ENCODE results near the gene USP17L28. TPM values are rescaled to one million over a fixed set of nuclear protein-coding genes. Genes with fewer than 3 reads are reported as not detected.
A peak's percentile ranks its signal among the peaks of the same experiment; 100 is the strongest.
"Not testable (repeated sequence)": the region's sequence is repeated elsewhere in the genome, so short reads cannot be mapped to it uniquely, and the experiment has no call there.

Gene USP17L28
- total and polyA plus RNA-seq, 8 donors = not detected

DNA sequence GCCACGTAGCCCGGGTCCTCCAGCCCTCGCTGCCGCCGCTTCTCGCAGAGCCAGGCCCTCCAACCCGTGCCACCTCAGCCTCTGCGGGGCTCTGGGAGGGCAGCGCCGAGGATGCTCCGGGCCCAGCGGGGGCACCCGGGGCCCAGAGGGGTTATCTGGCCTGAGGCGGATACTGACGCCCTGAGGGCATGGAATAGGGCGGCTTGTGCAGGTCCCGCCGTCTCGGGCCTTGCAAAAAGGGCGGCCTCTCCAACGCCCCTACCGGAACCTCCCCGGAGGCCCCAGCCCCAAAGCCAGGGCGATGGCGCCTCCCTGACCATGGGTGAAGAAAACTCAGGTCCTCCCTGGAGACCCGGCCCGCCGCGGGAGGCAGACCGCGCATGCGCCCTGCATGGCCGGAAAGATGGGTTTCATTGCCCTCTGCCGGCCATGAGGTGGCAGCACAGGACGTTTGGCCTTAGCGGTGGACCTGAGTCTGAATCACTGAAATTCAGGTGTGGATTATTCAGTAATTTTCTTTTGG, 32.4 kb downstream of the USP17L28 start:
- H3K36me3 ChIP-seq; H3K4me1 ChIP-seq; ATAC-seq; H3K27ac ChIP-seq; H3K9me3 ChIP-seq; H3K27me3 ChIP-seq; intact Hi-C loops (cut with DNase I): not testable (repeated sequence)
- peak; percentile 24 to 88 (median 64) for DNase-seq
- peak overlapping the region; percentile 7 to 42 (median 26) for H3K4me3 ChIP-seq
- TF ChIP-seq CTCF (IDR thresholded peaks at IDR 0.05) = peak; percentile 23 to 53 (median 47)
- 27 to 37% methylated on average over 25 to 36 of the region's 36 CpGs for WGBS, 2 donors
- FAIRE-seq = peak; percentile 17

GRCh38 chr4:9384126-9384525, 35.4 kb downstream of the USP17L28 start:
- FAIRE-seq (no peak), ATAC-seq (no peak), DNase-seq (no peak)
- H3K27ac ChIP-seq = no peak overlapping the region
- WGBS, 2 donors = 55 to 66% methylated on average over 1 of the region's 1 CpG
- H3K4me1 ChIP-seq = no peaks in the 10 kb centered on the region
- TF ChIP-seq CTCF (IDR thresholded peaks at IDR 0.05) = no peak
- no peaks in the 10 kb centered on the region for H3K36me3 ChIP-seq
- H3K27me3 ChIP-seq = no peaks in the 10 kb centered on the region
- no peak overlapping the region for H3K4me3 ChIP-seq
- no peaks in the 10 kb centered on the region for H3K9me3 ChIP-seq
- intact Hi-C loops (cut with DNase I) = no loop called here

DNA sequence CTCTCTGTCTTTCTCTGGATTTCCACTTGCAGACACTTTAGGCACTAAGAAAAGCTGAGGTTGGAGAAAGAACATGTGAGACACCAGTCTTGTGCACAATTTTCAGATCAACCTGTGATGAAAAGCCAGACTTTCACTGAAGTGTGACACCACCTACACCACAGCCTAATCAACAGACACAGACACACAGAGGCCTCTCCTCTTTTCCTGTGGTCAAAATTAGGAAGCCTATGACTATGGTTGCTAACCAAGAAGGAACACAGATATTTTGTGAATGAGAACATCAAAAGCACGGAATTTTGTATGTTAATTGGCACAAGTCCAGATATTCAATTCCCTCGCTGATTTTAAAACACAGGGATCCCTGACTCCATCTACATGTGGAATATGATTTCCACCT, 40.3 kb downstream of the USP17L28 start:
- H3K9me3 ChIP-seq; H3K4me1 ChIP-seq; H3K27ac ChIP-seq; H3K36me3 ChIP-seq; intact Hi-C loops (cut with DNase I); H3K27me3 ChIP-seq; H3K4me3 ChIP-seq; DNase-seq; FAIRE-seq; ATAC-seq: not testable (repeated sequence)
- 55 to 62% methylated on average over 2 of the region's 2 CpGs for WGBS, 2 donors

Other genes starting within 250 kb of the USP17L28 start
- gene FAM90A26, start 178.5 kb upstream of the USP17L28 start, total RNA-seq = not detected
- not detected for gene FAM90A26, start 178.5 kb upstream of the USP17L28 start, polyA plus RNA-seq
- gene USP17L10, start 138.2 kb upstream of the USP17L28 start, total RNA-seq = not detected
- gene USP17L10, start 138.2 kb upstream of the USP17L28 start, polyA plus RNA-seq = not detected
- gene USP17L11, start 133.5 kb upstream of the USP17L28 start, total RNA-seq = under 1 TPM in 1 of 6 donors, not detected in 5; 0.09 TPM
- not detected for gene USP17L11, start 133.5 kb upstream of the USP17L28 start, polyA plus RNA-seq
- gene USP17L12, start 128.7 kb upstream of the USP17L28 start, total RNA-seq = not detected
- not detected for gene USP17L12, start 128.7 kb upstream of the USP17L28 start, polyA plus RNA-seq
- gene USP17L13, start 124.0 kb upstream of the USP17L28 start, total RNA-seq = not detected
- not detected for gene USP17L13, start 124.0 kb upstream of the USP17L28 start, polyA plus RNA-seq
- gene USP17L15, start 114.5 kb upstream of the USP17L28 start, total RNA-seq = not detected
- under 1 TPM in 1 of 2 donors, not detected in 1; 0.07 TPM for gene USP17L15, start 114.5 kb upstream of the USP17L28 start, polyA plus RNA-seq
- not detected for gene USP17L17, start 105.0 kb upstream of the USP17L28 start, total RNA-seq
- gene USP17L17, start 105.0 kb upstream of the USP17L28 start, polyA plus RNA-seq = not detected
- not detected for gene USP17L18, start 100.3 kb upstream of the USP17L28 start, total RNA-seq
- gene USP17L18, start 100.3 kb upstream of the USP17L28 start, polyA plus RNA-seq = not detected
- not detected for gene USP17L19, start 95.5 kb upstream of the USP17L28 start, total RNA-seq
- not detected for gene USP17L19, start 95.5 kb upstream of the USP17L28 start, polyA plus RNA-seq
- gene USP17L20, start 90.8 kb upstream of the USP17L28 start, total RNA-seq = not detected
- gene USP17L20, start 90.8 kb upstream of the USP17L28 start, polyA plus RNA-seq = not detected
- gene USP17L21, start 86.0 kb upstream of the USP17L28 start, total RNA-seq = not detected
- gene USP17L21, start 86.0 kb upstream of the USP17L28 start, polyA plus RNA-seq = not detected
- gene USP17L22, start 81.3 kb upstream of the USP17L28 start, total RNA-seq = not detected
- gene USP17L22, start 81.3 kb upstream of the USP17L28 start, polyA plus RNA-seq = not detected
- not detected for gene USP17L24, start 23.7 kb upstream of the USP17L28 start, total RNA-seq
- gene USP17L24, start 23.7 kb upstream of the USP17L28 start, polyA plus RNA-seq = not detected
- not detected for gene USP17L25, start 19.0 kb upstream of the USP17L28 start, total RNA-seq
- gene USP17L25, start 19.0 kb upstream of the USP17L28 start, polyA plus RNA-seq = not detected
- not detected for gene USP17L26, start 14.2 kb upstream of the USP17L28 start, total RNA-seq
- gene USP17L26, start 14.2 kb upstream of the USP17L28 start, polyA plus RNA-seq = not detected
- gene USP17L5, start 9.5 kb upstream of the USP17L28 start, total RNA-seq = not detected
- gene USP17L5, start 9.5 kb upstream of the USP17L28 start, polyA plus RNA-seq = not detected
- not detected for gene USP17L27, start 4.7 kb upstream of the USP17L28 start, total RNA-seq
- not detected for gene USP17L27, start 4.7 kb upstream of the USP17L28 start, polyA plus RNA-seq
- not detected for gene USP17L29, start 4.7 kb downstream of the USP17L28 start, total RNA-seq
- gene USP17L29, start 4.7 kb downstream of the USP17L28 start, polyA plus RNA-seq = not detected
- gene USP17L30, start 14.2 kb downstream of the USP17L28 start, total RNA-seq = not detected
- gene USP17L30, start 14.2 kb downstream of the USP17L28 start, polyA plus RNA-seq = not detected
- gene DEFB131A, start 95.5 kb downstream of the USP17L28 start, total RNA-seq = not detected
- not detected for gene DEFB131A, start 95.5 kb downstream of the USP17L28 start, polyA plus RNA-seq